ENCODE data around the gene PIK3R1.

DNA sequence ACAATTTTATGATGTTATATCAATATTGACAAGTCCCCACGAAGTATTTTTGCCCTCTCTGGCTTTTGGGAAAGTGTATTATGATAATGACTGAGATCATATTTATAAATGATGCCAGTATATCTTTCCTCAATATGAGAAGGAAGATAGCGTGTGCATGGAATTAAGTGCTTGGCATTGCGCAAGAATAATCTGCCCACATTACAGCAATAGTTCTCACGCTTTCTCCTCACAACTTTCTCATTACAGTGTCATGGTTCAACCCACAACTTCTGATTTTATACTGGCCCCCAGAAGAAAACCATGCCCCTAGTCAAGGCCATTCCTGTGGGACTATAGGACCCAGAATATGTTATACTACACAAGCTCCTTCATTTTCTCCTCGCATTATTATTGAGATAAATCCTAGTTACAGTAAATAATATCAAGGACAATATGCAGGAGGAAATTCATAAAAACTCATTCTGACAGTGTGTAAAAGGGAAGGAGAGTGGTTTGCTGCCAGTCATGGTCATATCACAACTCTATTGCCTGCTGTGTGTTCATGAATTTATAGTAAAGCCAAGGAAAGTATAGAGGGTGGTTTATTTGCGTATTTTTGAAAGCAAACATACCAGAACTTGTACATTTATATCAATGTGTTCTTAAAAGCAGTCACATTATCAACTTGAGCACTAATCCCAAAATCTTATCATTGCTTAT, 114.1 kb downstream of the PIK3R1 start:
- TF ChIP-seq, protein P1, sequence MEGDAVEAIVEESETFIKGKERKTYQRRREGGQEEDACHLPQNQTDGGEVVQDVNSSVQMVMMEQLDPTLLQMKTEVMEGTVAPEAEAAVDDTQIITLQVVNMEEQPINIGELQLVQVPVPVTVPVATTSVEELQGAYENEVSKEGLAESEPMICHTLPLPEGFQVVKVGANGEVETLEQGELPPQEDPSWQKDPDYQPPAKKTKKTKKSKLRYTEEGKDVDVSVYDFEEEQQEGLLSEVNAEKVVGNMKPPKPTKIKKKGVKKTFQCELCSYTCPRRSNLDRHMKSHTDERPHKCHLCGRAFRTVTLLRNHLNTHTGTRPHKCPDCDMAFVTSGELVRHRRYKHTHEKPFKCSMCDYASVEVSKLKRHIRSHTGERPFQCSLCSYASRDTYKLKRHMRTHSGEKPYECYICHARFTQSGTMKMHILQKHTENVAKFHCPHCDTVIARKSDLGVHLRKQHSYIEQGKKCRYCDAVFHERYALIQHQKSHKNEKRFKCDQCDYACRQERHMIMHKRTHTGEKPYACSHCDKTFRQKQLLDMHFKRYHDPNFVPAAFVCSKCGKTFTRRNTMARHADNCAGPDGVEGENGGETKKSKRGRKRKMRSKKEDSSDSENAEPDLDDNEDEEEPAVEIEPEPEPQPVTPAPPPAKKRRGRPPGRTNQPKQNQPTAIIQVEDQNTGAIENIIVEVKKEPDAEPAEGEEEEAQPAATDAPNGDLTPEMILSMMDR (IDR thresholded peaks at IDR 0.05): no peak
- TF ChIP-seq POLR2A (IDR thresholded peaks at IDR 0.05): no peak

Data from Peyer's patch (tissue), 4 donors.